GM15510 (cell line): ENCODE measurements around the gene ELF1.

ENCODE experiments used
- POLR2A ChIP-seq: IDR thresholded peaks from 3 replicates; pipeline ENCODE4 v1.6.1; 2011; ENCODE audit warnings: borderline replicate concordance; ENCODE audit not compliant: insufficient read length; ENCODE audit errors: extremely low read depth

The ELF1 gene

DNA sequence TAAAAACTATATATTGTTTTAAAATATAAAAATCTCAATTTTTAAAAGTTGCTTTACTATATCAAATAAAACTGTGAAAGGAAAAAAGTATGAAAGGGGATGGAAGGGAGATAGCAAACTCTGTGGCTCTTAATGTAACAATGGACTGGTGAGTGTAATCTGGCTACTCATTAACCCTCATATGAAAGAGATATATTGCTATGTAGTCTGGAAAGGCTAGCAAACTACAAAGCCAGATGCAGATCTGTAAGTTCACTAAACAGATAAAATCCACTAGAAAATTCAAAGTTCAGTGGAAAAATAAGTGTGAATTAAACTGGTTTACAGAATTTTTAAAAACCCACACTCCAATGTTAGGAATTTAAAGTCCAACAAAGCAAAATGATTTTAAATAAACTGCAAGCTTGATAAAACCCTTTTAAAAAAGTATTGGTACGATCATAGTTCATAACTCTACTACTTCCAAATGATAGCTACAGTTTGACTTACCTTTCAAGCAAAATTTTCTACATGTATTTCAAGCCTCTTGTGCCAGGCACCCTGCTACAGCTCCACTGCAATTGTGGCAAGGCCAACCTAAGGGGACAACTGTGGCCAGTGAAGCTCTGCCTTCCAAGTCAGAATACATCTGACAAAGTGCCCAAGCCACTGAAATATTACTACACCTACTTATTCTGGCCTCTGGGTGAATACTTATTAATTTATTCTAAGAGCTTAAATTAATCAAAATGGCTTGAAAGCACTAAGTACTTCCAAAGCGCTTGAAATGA lies 647 bp upstream of the ELF1 start:
- TF ChIP-seq POLR2A = no peak

DNA sequence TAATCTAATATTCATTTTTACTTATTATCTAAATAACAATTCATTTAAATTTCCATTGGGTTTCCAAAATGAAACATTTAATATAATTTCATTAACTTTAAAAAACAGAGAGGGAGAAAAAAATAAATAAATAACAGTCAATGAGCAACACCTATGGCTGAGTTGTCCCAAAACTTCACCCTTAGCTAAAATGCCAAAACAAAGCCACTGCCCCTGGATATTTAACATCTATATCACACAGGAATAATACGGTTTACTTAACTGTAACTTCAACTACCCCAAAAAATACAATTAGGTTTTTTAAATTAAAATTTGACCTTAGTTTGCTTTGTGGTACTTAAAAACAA lies 541 bp downstream of the ELF1 start:
- no peak for TF ChIP-seq POLR2A

DNA sequence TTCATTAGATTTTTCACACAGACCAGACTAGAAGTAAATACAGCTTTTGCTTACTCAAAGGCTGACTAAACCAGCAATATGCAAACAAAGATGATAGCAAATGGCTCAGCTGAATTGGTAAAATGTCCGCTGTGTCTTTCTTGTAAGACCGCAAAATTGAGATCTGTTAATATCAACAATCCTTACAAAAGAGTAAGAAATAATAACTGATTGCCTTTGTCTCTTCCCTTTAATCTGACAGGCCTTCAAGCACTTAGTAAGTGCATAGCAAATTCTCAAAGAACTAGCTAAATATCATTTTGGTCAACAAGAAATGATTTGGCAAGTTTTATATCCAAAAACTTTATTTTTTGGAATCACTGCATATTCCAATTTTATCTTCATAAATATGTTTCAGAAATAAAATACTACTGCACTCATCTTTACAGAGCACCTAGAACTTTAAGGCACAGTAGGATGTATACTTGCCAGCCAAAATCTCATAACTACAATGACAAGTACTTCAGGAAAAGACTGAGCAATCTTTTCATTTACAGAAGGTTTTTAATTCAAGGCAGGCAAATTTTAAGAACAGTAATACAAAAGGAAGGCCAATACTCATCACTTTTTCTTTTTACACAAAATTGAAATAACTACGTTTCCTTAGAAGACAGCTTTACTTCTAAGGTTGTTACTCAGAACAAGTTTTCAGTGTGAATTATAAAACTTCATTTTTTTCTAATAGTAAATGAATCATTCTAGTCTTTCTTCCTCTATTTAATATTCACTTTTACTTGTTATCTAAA lies 1.1 kb downstream of the ELF1 start:
- TF ChIP-seq POLR2A = no peak

DNA sequence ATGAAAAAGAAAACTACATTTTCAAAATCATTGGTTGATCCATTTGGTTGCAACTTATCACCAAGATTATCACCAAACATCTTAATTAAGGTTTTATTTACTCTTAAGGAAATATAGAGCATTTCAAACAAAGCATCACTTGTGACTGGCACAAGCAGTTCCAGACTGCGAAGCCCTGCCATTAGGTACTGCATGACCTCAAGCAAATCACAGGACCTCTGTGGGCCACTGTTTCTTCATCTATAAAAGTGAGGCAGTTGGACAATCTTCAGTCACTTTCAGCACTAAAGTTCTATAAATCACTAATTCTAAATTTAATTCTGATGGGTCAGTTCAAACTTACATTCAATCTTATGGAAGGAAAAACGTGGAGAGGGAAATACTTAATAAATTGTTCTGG lies 2.0 kb downstream of the ELF1 start:
- TF ChIP-seq POLR2A = no peak

DNA sequence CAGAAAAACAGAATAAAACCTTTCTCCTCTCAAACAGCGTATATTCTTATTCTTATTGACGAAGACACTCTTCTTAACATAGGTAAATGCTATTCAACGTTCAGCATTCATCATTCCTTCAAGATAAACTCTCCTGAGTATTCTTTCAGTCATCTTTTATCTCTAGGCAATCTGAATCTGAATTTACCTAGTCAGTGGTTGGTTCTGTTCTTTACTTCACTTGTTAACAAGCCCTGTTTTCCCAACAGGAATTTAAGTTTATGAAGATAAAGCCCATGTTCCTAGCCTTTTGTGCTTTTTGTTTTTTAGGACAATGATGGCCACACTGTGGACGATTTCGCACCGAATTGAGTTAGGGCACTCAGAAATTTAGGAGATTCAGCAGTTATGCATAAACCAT lies 3.2 kb downstream of the ELF1 start:
- no peak for TF ChIP-seq POLR2A

DNA sequence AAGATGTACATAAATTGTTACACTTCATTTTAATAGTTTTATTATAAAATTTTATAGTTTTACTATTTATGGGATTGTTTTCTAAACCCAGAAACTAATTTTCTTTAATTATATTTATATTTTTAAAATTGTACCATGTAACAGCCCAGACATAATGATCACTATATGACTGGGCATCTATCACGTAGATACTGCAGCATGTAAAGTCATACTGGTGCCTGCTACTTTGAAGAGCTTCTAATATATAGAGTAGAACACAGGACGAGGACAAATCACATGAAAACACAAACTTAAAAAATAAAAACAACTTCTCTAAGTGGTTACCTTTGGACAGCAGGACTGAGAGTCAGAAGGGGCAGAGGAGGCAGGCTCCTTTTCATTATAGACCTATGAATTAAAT lies 5.3 kb downstream of the ELF1 start:
- TF ChIP-seq POLR2A = no peak

DNA sequence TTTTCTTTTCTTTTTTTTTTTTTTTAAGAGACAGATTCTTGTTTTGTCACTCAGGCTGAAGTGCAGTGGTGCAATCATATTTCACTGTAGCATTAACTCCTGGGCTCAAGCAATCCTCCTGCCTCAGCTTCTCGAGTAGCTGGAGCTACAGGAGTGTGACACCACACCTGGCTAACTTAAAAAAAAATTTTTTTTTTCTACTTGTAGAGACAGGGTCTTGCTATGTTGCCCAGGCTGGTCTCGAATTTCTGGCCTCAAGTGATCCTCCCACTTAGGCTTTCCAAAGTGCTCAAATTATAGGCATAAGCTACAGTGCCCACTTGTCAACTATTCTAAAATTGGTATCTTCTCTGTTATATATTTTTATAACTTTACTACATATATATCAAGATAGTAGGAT lies 6.6 kb downstream of the ELF1 start:
- TF ChIP-seq POLR2A = no peak

DNA sequence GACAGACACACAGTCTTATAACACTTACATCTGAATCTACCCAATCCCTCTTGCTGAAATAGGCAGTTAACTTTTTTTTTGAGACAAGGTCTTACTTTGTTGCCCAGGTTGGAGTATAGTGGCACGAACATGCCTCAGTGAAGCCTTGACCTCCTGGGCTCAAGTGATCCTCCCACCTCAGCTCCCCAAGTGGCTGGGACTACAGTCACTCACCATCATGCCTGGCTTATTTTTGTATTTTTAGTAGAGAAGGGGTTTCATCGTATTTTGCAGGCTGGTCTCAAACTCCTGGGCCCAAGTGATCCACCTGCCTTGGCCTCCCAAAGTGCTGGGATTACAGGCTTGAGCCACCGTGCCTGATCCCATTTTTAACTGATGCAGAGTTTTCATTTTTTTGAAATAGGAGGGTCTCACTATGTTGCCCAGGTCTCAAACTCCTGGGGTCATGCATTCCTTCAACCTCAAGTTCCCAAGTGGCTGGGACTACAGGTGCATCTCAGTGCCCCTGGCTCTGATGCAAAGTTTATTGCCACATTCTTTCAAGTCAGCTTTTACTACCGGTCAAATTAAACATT lies 7.6 kb downstream of the ELF1 start:
- TF ChIP-seq POLR2A = no peak

DNA sequence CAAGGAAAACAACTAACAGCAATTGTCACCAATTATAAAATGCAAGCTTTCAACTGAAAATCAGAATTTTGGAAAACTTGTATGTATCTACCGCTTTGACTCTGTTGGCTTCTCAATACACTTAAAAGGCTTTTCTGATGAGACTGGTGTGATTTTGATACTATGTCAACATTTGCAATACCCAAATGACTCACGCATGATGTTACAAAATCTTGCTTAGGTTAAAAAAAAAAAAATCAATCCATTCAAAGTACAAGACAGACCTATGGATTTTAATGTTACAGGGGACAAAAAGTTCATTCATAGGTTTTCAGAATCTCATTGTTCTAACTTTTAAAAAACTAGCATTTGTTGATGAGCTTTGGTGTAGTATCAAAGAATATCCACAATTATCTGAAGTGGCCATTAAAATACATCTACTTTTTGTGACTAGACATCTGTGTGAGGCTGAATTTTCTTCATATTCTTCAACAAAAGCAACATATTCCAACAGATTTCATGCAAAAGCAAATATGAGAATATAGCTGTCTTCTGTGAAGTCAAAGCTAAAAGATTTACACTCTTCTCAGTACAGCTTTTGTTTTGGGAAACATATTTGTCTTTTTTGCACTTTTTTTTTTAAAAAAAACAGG lies 10.7 kb downstream of the ELF1 start:
- TF ChIP-seq POLR2A = no peak

DNA sequence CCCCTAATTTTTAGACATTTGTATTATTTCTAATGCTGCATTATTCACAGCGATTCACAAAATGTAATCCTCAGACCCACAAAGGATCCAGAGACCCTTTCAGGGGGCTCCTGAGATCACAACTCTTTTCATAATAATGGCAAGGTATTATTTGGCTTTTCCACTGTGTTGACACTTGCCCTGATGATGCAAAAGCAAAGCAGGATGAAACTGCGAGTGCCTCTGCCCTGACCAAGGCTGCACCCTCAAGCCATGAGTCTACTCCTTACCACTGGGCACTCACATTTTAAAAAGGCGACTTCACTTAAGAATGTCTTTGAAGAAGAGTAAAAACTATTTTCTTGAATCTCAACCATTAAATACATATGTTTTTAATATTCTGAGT lies 11.4 kb downstream of the ELF1 start:
- no peak for TF ChIP-seq POLR2A

DNA sequence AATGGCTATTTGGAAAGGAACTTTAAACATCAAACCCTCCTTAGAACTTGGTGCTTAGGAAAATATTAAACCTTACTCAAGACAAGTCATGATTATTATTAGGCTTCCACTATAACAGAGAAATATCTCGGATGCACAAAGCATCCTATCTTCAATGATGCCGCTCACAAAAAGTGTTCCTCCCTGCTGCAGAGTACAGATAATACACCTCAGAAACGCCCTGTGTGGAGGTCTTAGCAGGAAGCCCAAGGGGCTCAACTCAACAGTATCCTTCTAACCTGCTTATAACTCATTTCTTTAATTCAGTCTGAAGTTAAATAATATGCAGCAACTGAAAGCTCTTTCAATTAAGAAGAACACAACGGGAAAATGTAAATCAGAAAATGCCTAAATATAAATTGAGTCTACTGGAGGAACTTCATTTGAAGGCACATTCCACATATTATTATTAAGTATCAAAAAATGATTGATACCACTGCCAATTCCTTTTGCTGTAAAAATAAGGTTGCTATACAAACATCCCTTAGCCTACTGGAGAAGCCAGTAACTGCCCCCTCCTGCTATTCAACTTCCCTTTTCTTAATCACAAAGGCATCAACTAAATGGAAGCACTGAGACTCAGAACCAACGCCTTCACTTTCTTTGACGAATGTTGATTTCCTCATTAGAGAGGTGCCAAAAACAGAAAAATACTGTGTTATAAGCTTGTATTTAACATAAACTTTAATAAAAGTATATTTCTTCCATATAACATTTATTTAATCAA lies 12.0 kb downstream of the ELF1 start:
- no peak for TF ChIP-seq POLR2A

DNA sequence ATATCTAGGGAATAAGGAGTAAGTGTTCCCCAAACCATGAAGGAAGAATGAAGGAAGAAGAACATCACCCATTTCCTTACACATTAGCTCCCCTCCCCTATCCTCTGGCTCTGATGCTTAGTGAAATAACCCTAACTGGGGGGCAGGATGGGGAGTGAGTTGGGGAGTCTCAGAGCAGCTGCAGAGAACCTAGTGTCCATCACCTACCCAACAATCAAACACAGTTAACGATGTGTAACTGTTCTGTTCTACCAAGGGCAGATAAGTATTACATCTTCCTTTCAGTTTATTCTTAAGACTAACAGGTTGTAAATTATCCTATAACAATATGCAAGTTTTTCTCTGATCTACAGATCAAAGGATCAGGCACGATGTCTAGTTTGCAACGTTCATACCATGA lies 12.8 kb downstream of the ELF1 start:
- no peak for TF ChIP-seq POLR2A

DNA sequence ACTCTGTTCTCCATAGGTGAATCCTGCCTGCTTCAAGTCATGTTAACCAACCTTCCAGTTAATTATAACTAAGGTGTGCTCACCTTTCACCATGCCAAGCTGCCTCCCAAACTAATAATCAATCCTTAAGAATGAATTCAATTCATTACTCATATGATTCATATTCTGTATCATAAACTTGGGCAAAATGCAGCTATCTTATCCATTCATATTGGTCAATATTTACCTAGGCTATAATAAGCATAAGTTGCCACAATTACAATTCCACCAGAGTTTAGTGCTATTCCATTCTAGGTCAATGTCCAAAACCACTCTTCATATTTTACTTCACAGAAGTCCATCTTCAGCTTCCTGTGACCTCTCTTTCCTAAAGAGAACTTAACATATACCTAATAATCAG lies 13.4 kb downstream of the ELF1 start:
- TF ChIP-seq POLR2A = no peak

DNA sequence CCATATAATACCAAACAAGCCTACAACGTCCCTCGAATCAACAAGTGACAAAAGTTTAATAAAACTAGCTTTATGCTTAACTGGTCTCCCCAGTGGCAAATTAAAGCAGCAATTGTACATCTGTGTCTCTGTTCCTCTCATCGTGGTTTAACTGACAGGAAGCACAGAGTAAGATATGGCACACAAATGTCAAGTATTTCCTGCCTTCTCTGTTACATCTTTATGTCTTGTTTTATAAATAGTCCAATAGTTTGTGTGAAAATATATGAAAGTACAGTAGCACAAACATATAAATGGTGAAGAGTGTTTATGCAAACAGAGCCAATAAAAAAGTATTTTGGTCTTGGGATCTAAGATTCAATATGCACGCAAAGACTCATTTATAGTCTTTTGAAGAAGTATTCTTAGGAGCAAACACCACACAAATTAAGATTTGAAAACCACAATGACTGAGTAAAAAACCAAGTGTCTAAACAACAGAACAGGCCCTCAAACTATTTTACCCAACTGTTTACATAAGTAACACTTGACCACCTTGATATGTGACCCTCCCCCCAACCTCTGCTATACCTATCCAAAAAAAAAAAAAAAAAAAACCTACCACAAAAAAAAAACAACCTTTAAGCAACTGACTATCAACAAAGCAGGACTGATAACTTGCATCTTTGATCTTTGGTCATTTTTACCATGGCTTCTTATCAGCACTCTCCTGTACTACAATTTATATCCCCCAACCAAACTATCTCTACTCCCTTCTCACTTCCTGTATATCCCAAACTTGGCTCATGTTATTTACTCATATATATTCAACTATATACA lies 14.0 kb downstream of the ELF1 start:
- TF ChIP-seq POLR2A = no peak

DNA sequence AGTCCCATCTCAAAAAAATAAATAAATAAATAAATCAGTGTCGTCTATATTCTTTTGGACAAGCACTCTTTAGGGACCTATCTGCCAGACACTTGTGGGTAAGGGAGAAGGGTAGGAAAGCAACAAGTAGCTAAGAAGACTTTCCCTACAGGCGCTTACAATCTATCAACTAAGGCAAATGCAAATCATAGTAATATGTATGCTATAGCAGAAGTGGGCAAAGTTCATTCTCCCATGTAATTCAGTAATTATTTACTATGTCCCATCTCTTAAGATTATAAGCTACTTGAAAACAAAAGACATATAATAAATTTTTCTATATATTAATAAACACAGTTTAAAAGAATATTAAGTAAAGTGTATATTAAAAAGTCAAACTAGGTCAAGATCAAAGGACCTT lies 16.5 kb downstream of the ELF1 start:
- no peak for TF ChIP-seq POLR2A

DNA sequence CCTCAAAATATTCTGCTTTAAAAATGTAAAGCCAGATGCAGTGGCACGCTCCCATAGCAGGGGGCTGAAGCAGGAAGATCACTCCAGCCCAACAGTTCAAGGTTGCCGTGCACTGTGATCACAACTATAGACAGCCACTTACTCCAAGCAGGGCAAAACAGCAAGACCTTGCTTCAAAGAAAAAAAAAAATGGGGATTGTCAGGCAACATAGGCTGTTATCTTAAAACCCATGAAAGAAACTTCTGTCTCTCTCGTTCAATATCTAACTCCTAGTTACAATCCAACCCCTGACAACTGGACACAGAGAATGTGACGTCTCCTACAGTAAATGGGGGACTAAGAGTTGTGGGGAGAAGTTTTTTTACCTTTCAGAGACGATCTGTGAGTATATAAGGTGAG lies 17.4 kb downstream of the ELF1 start:
- TF ChIP-seq POLR2A = no peak
